GM21529 (cell line): Measurements from ENCODE around the gene MOB1A.

ENCODE experiments used
- ATAC-seq: cut with Tn5 transposase; IDR thresholded peaks from one replicate; pipeline ENCODE4 v1.9.1; 2021; ENCODE audit not compliant: unreplicated experiment

Gene MOB1A

GRCh38 chr2:74109551-74109950 lies 69.1 kb downstream of the MOB1A start:
- no peak for ATAC-seq

- no peak for ATAC-seq
Measured at GRCh38 chr2:74107071-74107470, 71.6 kb downstream of the MOB1A start.

- ATAC-seq, result no peak
Measured at GRCh38 chr2:74105413-74105812, 73.3 kb downstream of the MOB1A start.

- no peak for ATAC-seq
Measured at GRCh38 chr2:74104839-74105238, 73.8 kb downstream of the MOB1A start.

- no peak for ATAC-seq
Measured at GRCh38 chr2:74103763-74104162, 74.9 kb downstream of the MOB1A start.
